GM23248 (cell line): ENCODE data around the gene OR14C36. TPM values are rescaled to one million over a fixed set of nuclear protein-coding genes. Genes with fewer than 3 reads are reported as not detected.

ENCODE experiments used
- DNase-seq: peaks from one replicate; pipeline ENCODE4 v3.0.0-alpha.2; 2015
- H2AFZ ChIP-seq: fragments of 200-600 bp; sonication (generic); 2 replicates; pipeline ENCODE4 v1.6.1; 2016; ENCODE audit warnings: antibody characterized with exemption
- H3F3A ChIP-seq: fragments of 200-600 bp; sonication (generic); 2 replicates; pipeline ENCODE4 v1.6.1; 2016; ENCODE audit warnings: mild to moderate bottlenecking, antibody characterized with exemption, mixed run types; ENCODE audit not compliant: insufficient read depth
- H3K27ac ChIP-seq: fragments of 200-600 bp; sonication (generic); 2 replicates; pipeline ENCODE4 v1.5.1; 2016; ENCODE audit warnings: mild to moderate bottlenecking
- H3K27me3 ChIP-seq: fragments of 200-600 bp; sonication (generic); replicated peaks from 2 replicates; pipeline ENCODE4 v1.6.1; 2016; ENCODE audit warnings: mild to moderate bottlenecking; ENCODE audit not compliant: insufficient read depth
- H3K36me3 ChIP-seq: fragments of 200-600 bp; sonication (generic); 2 replicates; pipeline ENCODE4 v1.6.1; 2016; ENCODE audit warnings: low read depth, mild to moderate bottlenecking
- H3K4me1 ChIP-seq: fragments of 200-600 bp; sonication (generic); 2 replicates; pipeline ENCODE4 v1.6.1; 2016; ENCODE audit warnings: mild to moderate bottlenecking; ENCODE audit not compliant: insufficient read depth
- H3K4me2 ChIP-seq: fragments of 200-600 bp; sonication (generic); one replicate; pipeline ENCODE4 v1.6.1; 2016; ENCODE audit warnings: mild to moderate bottlenecking; ENCODE audit not compliant: unreplicated experiment
- H3K4me3 ChIP-seq: fragments of 200-600 bp; sonication (generic); 2 replicates; pipeline ENCODE4 v1.5.1; 2016; ENCODE audit warnings: mild to moderate bottlenecking
- H3K79me2 ChIP-seq: fragments of 200-600 bp; sonication (generic); 2 replicates; pipeline ENCODE4 v1.6.1; 2016; ENCODE audit warnings: mild to moderate bottlenecking; ENCODE audit not compliant: insufficient read depth
- H3K9ac ChIP-seq: fragments of 200-600 bp; sonication (generic); 2 replicates; pipeline ENCODE4 v1.6.1; 2016; ENCODE audit warnings: mild to moderate bottlenecking
- H3K9me2 ChIP-seq: fragments of 200-600 bp; sonication (generic); 2 replicates; pipeline ENCODE4 v1.6.1; 2016; ENCODE audit warnings: mixed run types, mild to moderate bottlenecking, moderate library complexity; ENCODE audit not compliant: insufficient read depth
- H3K9me3 ChIP-seq: fragments of 200-600 bp; sonication (generic); one replicate; pipeline ENCODE4 v1.6.1; 2017; ENCODE audit warnings: low read depth
- H4K20me1 ChIP-seq: fragments of 200-600 bp; sonication (generic); 2 replicates; pipeline ENCODE4 v1.6.0; 2016; ENCODE audit not compliant: insufficient read depth
- EZH2 ChIP-seq: fragments of 200-600 bp; sonication (generic); IDR thresholded peaks from 2 replicates; pipeline ENCODE4 v1.6.1; 2018; ENCODE audit warnings: antibody characterized with exemption, mild to moderate bottlenecking; ENCODE audit not compliant: insufficient read depth, poor library complexity, severe bottlenecking
- EZH2phosphoT487 ChIP-seq: fragments of 200-600 bp; sonication (generic); IDR thresholded peaks from 2 replicates; pipeline ENCODE4 v1.6.1; 2018; ENCODE audit warnings: antibody characterized with exemption, moderate library complexity, mild to moderate bottlenecking, low read depth; ENCODE audit not compliant: insufficient read depth
- WGBS, 2 experiments: methylation state at CpG; one replicate each; pipeline ENCODE4 v1.1.6; 2015 to 2017; ENCODE audit warnings: low lambda C conversion rate in 2 of 2, low coverage in 1 of 2; ENCODE audit errors: missing lambda C conversion rate in 2 of 2; 5-methylcytosine and 5-hydroxymethylcytosine counted together
- in situ Hi-C: fragments of 300-500 bp; cut with MboI; formaldehyde crosslinking; loops from 2 replicates; pipeline ENCODE4 v1.15.0; 2020
- polyA plus RNA-seq: library from polyadenylated mRNA; unstranded; fragments of >200 nt; fragmentation: Nextera tagmentation; extraction: Ambion mirVana; gene quantifications from 2 replicates; pipeline ENCODE4 v1.2.1, GENCODE V29; 2016
- total RNA-seq: library from RNA; depleted of rRNA; stranded (reverse); fragments of >200 nt; shearing (Covaris generic); gene quantifications from 2 replicates; pipeline ENCODE4 v1.2.3, GENCODE V29; 2014

The OR14C36 gene
- total and polyA plus RNA-seq, 2 experiments from 2014 or later = not detected

- Histone ChIP-seq H3K9me2 (no peaks in the 10 kb centered on the region), H3K4me3 (no peak overlapping the region), H3K4me2 (no peak overlapping the region), H3F3A (no peaks in the 10 kb centered on the region), H3K9ac (no peak overlapping the region), H3K4me1 (no peaks in the 10 kb centered on the region), H3K27ac (no peak overlapping the region), H4K20me1 (no peaks in the 10 kb centered on the region), H3K27me3 (no peaks in the 10 kb centered on the region), H3K9me3 (no peaks in the 10 kb centered on the region), H3K36me3 (no peaks in the 10 kb centered on the region), H3K79me2 (no peaks in the 10 kb centered on the region), H2AFZ (no peak overlapping the region)
- WGBS, 2 experiments = 31 to 34% methylated on average over 10 to 11 of the region's 11 CpGs
- in situ Hi-C loops = no loop called here
- DNase-seq = no peak
- no peak for TF ChIP-seq EZH2
- TF ChIP-seq EZH2phosphoT487 = no peak
These were observed 31.8 kb upstream of the OR14C36 start for GRCh38 chr1:248316796-248317195.

DNA sequence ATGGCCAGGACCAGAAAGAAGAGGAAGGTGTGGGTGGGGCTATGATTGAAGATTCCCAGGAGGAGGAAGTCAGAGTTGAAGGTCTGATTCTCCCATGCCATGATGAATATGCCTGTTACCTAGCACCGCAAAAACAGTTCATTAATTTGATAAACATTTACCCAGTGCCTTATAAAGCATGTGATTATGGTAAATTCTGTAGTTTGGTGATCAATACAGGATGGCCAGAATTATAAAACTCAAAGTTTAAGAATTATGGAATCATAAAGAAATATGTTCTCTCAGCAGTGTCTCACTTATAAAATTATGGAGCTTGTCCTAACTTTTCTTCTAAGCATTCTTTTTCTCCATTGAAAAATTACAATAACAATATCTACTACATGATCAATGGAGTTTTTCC, 24.1 kb upstream of the OR14C36 start, which contains the start of gene OR2M7:
TSS of gene OR2M7 (minus strand) at position 101 of the 400 bp plus-strand sequence. CDS start at position 101, 0 bp downstream.
- Histone ChIP-seq H3K27me3 (no peaks in the 10 kb centered on the region), H3K36me3 (no peaks in the 10 kb centered on the region), H3K4me1 (no peaks in the 10 kb centered on the region), H3K9me3 (no peaks in the 10 kb centered on the region), H3K9ac (no peak within 1 kb of the TSS), H3K4me2 (no peak within 1 kb of the TSS), H3F3A (no peaks in the 10 kb centered on the region), H3K27ac (no peak within 1 kb of the TSS), H3K4me3 (no peak within 1 kb of the TSS), H2AFZ (no peak within 1 kb of the TSS), H4K20me1 (no peaks in the 10 kb centered on the region), H3K79me2 (no peaks in the 10 kb centered on the region), H3K9me2 (no peaks in the 10 kb centered on the region)
- in situ Hi-C loops = no loop called here
- TF ChIP-seq EZH2phosphoT487 (no peak), EZH2 (no peak)
- WGBS, 2 experiments = 25 to 58% methylated on average over 1 of the region's 1 CpG
- no peak for DNase-seq

GRCh38 chr1:248343451-248343850, 5.1 kb upstream of the OR14C36 start:
- no peaks in the 10 kb centered on the region for H3K9me2 ChIP-seq
- no peak for DNase-seq
- H3K9me3 ChIP-seq = no peaks in the 10 kb centered on the region
- no peaks in the 10 kb centered on the region for H3K4me1 ChIP-seq
- TF ChIP-seq EZH2 (no peak), EZH2phosphoT487 (no peak)
- in situ Hi-C loops = no loop called here
- no peaks in the 10 kb centered on the region for H3K36me3 ChIP-seq
- H3K4me3 ChIP-seq = no peak overlapping the region
- H2AFZ ChIP-seq = no peak overlapping the region
- no peak overlapping the region for H3K9ac ChIP-seq
- H3K27me3 ChIP-seq = no peaks in the 10 kb centered on the region
- H3K79me2 ChIP-seq = no peaks in the 10 kb centered on the region
- WGBS, 2 experiments = 3 to 6% methylated on average over 3 of the region's 3 CpGs
- H3F3A ChIP-seq = no peaks in the 10 kb centered on the region
- no peak overlapping the region for H3K4me2 ChIP-seq
- no peaks in the 10 kb centered on the region for H4K20me1 ChIP-seq
- no peak overlapping the region for H3K27ac ChIP-seq

DNA sequence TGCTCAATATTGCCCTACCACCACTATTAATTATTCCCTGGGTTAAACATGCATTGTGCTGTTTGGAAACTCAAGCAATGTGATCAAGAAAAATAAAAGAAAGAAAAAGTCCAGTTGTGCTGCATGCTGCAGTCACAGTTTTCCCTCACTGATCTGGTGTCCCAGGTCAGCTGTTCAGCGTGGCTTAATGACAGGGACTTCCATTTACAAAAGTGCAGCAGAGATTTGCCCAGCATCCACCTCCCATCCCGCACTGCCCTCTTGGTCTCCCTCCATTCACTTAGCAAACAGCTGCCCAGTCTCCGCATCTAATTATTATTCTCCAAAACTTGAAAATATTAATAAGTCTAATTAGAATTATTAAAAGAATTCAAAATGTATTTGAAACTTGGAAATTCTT, 10.8 kb downstream of the OR14C36 start:
- no peak overlapping the region for H2AFZ ChIP-seq
- no peak overlapping the region for H3K27ac ChIP-seq
- WGBS, 2 experiments = 26% methylated on average over 3 of the region's 3 CpGs
- no peaks in the 10 kb centered on the region for H3K27me3 ChIP-seq
- no peak for DNase-seq
- H3K36me3 ChIP-seq = no peaks in the 10 kb centered on the region
- no peaks in the 10 kb centered on the region for H3K4me1 ChIP-seq
- in situ Hi-C loops = no loop called here
- H3K79me2 ChIP-seq = no peaks in the 10 kb centered on the region
- no peaks in the 10 kb centered on the region for H3K9me2 ChIP-seq
- TF ChIP-seq EZH2 = no peak
- no peak for TF ChIP-seq EZH2phosphoT487
- H3F3A ChIP-seq = no peaks in the 10 kb centered on the region
- H4K20me1 ChIP-seq = no peaks in the 10 kb centered on the region
- H3K4me3 ChIP-seq = no peak overlapping the region
- H3K9ac ChIP-seq = no peak overlapping the region
- no peak overlapping the region for H3K4me2 ChIP-seq
- H3K9me3 ChIP-seq = no peaks in the 10 kb centered on the region

- H3K4me2 ChIP-seq = no peak within 1 kb of the TSS
- H3K4me1 ChIP-seq = no peaks in the 10 kb centered on the region
- no peaks in the 10 kb centered on the region for H3K9me2 ChIP-seq
- H3K79me2 ChIP-seq = no peaks in the 10 kb centered on the region
- H3K9ac ChIP-seq = no peak within 1 kb of the TSS
- H3K9me3 ChIP-seq = no peaks in the 10 kb centered on the region
- no peaks in the 10 kb centered on the region for H4K20me1 ChIP-seq
- no peak within 1 kb of the TSS for H2AFZ ChIP-seq
- H3K27me3 ChIP-seq = no peaks in the 10 kb centered on the region
- H3K4me3 ChIP-seq = no peak within 1 kb of the TSS
- no peak for DNase-seq
- H3F3A ChIP-seq = no peaks in the 10 kb centered on the region
- H3K36me3 ChIP-seq = no peaks in the 10 kb centered on the region
- WGBS, 2 experiments = 0 to 1% methylated on average over 3 of the region's 3 CpGs
- H3K27ac ChIP-seq = no peak within 1 kb of the TSS
- in situ Hi-C loops = no loop called here
- TF ChIP-seq EZH2phosphoT487 (no peak), EZH2 (no peak)
These were observed 12.6 kb downstream of the OR14C36 start, which contains the start of gene OR2T4 for GRCh38 chr1:248361121-248361715. Gene OR2T4, plus strand, starts transcription at chr1:248361665. Its CDS starts 0 bp downstream, at chr1:248361665.
